ENCODE data around the gene MTERF4.

Gene MTERF4

GRCh38 chr2:241088791-241089732 is 13.0 kb downstream of the MTERF4 start:
- no peak for TF ChIP-seq CTCF (IDR thresholded peaks at IDR 0.05; ENCODE audit: low read depth, low read length, missing control alignments)
- H3K4me3 ChIP-seq (ENCODE audit: low read depth, low read length): no peak overlapping the region; the same call in 1 of the 2 replicates
- DNase-seq (ENCODE audit: low read depth): no peak

GRCh38 chr2:241088376-241088775 is 13.7 kb downstream of the MTERF4 start:
- peak overlapping the region; percentile 30; the same call in 1 of the 2 replicates for H3K4me3 ChIP-seq (ENCODE audit: low read depth, low read length)
- DNase-seq (ENCODE audit: low read depth): no peak
- no peak for TF ChIP-seq CTCF (IDR thresholded peaks at IDR 0.05; ENCODE audit: low read depth, low read length, missing control alignments)

- TF ChIP-seq CTCF (IDR thresholded peaks at IDR 0.05; ENCODE audit: low read depth, low read length, missing control alignments): no peak
- no peak overlapping the region; the same call in 1 of the 2 replicates for H3K4me3 ChIP-seq (ENCODE audit: low read depth, low read length)
- no peak for DNase-seq (ENCODE audit: low read depth)
These were observed 14.4 kb downstream of the MTERF4 start for GRCh38 chr2:241087420-241088268.

- TF ChIP-seq CTCF (IDR thresholded peaks at IDR 0.05; ENCODE audit: low read depth, low read length, missing control alignments): no peak
- no peak overlapping the region for H3K4me3 ChIP-seq (ENCODE audit: low read depth, low read length)
- DNase-seq (ENCODE audit: low read depth): no peak
These were observed 17.1 kb downstream of the MTERF4 start for GRCh38 chr2:241084856-241085444.

- no peak for TF ChIP-seq CTCF (IDR thresholded peaks at IDR 0.05; ENCODE audit: low read depth, low read length, missing control alignments)
These were observed 19.0 kb downstream of the MTERF4 start for GRCh38 chr2:241083091-241083415.

GRCh38 chr2:241082341-241083090 is 19.6 kb downstream of the MTERF4 start:
- TF ChIP-seq CTCF (IDR thresholded peaks at IDR 0.05; ENCODE audit: low read depth, low read length, missing control alignments): no peak
- no peak overlapping the region for H3K4me3 ChIP-seq (ENCODE audit: low read depth, low read length)
- no peak for DNase-seq (ENCODE audit: low read depth)

More at GRCh38 chr2:241083091-241083415, 19.0 kb downstream of the MTERF4 start:
- no peak for DNase-seq (ENCODE audit: low read depth)
- H3K4me3 ChIP-seq (ENCODE audit: low read depth, low read length): no peak overlapping the region

Measured in GM12864 (cell line).